Measurements from ENCODE around the gene ATP1B2. TPM values are rescaled to one million over a fixed set of nuclear protein-coding genes. Genes with fewer than 3 reads are reported as not detected.
A peak's percentile ranks its signal among the peaks of the same experiment; 100 is the strongest.

Gene ATP1B2
- total and polyA plus RNA-seq, 9 of the 15 experiments (the other 6 are each of a cell fraction or from before 2014, with no cell fraction given), result 0.23 to 6.0 (median 0.99) TPM

GRCh38 chr17:7685533-7686221 lies 35.0 kb downstream of the ATP1B2 start (continued):
- TF ChIP-seq CHD7 (IDR thresholded peaks at IDR 0.05; ENCODE audit: low read depth, low read length) (no peak), ZNF717 (CRISPR knock-in tag; IDR thresholded peaks at IDR 0.05) (no peak), OTX1 (CRISPR knock-in tag; IDR thresholded peaks at IDR 0.05) (no peak), CC2D1A (IDR thresholded peaks at IDR 0.05) (peak; percentile 100), ZFX (CRISPR knock-in tag; IDR thresholded peaks at IDR 0.05) (peak; percentile 71), MTA3 (IDR thresholded peaks at IDR 0.05; ENCODE audit: borderline replicate concordance) (no peak; the same call in 1 of the 2 replicates), DEAF1 (CRISPR knock-in tag; IDR thresholded peaks at IDR 0.05) (no peak), ZFP1 (CRISPR knock-in tag; IDR thresholded peaks at IDR 0.05) (no peak), SRSF3 (IDR thresholded peaks at IDR 0.05; ENCODE audit: insufficient read depth, low read length) (no peak), NELFE (IDR thresholded peaks at IDR 0.05; ENCODE audit: insufficient read depth, insufficient read length) (no peak), ZNF224 (CRISPR knock-in tag; IDR thresholded peaks at IDR 0.05) (no peak)
- TF ChIP-seq, protein P1, sequence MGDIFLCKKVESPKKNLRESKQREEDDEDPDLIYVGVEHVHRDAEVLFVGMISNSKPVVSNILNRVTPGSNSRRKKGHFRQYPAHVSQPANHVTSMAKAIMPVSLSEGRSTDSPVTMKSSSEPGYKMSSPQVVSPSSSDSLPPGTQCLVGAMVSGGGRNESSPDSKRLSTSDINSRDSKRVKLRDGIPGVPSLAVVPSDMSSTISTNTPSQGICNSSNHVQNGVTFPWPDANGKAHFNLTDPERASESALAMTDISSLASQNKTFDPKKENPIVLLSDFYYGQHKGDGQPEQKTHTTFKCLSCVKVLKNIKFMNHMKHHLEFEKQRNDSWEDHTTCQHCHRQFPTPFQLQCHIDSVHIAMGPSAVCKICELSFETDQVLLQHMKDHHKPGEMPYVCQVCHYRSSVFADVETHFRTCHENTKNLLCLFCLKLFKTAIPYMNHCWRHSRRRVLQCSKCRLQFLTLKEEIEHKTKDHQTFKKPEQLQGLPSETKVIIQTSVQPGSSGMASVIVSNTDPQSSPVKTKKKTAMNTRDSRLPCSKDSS (IDR thresholded peaks at IDR 0.05; ENCODE audit: low read depth, partially characterized antibody), result no peak
